Fibroblast of skin of abdomen (primary cell): ENCODE results near the gene DBP.

ENCODE experiments used
- DNase-seq: peaks from one replicate; pipeline ENCODE4 v3.0.0-alpha.2; 2013

DBP gene

DNA sequence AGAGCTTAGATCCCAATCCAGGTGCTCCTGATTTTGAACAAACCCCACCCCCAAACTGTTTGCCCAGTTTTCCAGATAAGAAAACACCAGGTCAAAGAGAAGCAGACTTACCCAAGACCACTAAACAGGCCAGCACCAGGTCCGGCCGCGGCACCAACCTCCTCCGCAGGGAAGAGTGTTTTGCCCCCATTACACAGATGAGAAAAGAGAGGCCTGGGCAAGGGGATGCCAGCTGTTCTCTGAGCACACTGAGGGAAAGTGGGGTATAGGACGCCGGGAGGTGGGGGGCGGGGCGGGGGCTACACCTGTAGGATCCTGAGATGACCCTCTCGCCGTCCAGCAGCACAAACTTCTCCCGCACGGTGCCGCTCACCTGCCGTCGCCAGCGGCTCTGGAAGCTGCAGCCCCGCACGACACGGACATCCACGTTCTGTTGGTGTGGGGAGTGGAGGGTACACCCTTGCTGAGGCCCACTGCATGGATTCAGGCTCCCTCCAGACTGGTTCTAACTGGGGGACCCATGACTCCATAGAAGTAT is 27.5 kb downstream of the DBP start:
- DNase-seq: no peak

DNA sequence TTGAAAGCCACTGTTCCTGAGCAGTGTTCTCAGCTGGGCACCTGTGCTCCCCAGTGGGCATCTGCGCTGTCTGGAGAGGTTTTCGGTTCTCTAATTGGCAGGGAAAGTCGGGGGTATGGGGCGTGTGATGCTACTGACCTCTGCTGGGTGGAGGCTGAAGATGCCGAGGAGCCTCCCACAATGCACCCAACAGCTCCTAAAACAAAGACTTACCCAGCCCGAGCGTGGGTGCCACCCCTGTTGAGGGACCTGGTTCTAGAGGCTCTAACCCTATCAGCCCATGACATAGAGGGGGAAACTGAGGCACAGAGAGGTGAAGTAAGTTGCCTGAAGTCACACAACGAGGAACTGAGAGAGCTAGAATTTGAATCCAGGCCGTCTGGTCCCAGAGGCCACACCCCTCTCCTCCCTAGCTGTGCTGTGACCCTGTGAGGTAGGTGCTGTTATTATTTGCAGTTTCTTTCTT is 28.3 kb downstream of the DBP start:
- DNase-seq: peak; percentile 42

GRCh38 chr19:48607359-48607755 is 29.8 kb downstream of the DBP start:
- DNase-seq: no peak

GRCh38 chr19:48606463-48607358 is 30.5 kb downstream of the DBP start, which contains the start of gene SPACA4:
TSS of gene SPACA4 (plus strand) at chr19:48606742. CDS start at chr19:48606979, 237 bp downstream.
- no peak for DNase-seq

DNA sequence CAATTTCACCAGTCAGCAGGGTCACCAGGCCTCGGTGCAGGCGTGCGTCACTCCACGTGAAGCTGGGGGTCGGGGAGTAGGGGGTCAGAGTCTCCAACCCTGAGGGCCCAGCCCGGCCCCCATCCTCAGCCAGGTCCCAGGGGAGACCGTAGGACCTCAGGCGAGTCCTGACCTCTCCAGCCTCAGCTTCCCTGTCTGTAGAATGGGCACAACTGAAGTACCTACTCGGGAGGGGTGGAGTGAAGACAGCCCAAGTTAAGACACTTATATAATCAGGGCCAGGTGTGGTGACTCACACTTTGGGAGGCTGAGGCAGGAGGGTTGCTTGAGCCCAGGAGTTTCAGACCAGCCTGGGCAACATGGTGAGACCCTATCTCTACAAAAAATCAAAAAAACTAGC is 33.3 kb downstream of the DBP start:
- no peak for DNase-seq

- no peak for DNase-seq
Measured at GRCh38 chr19:48603449-48603848, 33.7 kb downstream of the DBP start.

DNA sequence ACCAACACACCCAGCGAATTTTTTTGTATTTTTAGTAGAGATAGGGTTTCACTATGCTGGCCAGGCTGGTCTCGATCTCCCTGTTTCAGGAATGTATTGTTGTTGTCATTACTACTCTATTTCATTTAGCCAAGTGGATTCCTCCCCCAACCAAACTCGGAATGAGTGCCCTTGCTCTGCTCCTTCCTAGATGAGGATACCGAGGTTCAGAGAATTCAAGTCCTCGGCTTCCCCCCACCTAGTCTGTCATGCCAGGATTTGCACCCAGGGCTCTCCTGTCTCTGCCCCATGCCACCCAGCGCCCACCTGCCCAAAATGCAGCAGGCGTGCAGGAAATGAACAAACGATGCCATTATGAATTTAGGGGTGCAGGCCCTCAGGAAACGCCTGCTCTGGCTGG is 34.2 kb downstream of the DBP start:
- DNase-seq: no peak

GRCh38 chr19:48600679-48601417 is 36.3 kb downstream of the DBP start:
- no peak for DNase-seq

DNA sequence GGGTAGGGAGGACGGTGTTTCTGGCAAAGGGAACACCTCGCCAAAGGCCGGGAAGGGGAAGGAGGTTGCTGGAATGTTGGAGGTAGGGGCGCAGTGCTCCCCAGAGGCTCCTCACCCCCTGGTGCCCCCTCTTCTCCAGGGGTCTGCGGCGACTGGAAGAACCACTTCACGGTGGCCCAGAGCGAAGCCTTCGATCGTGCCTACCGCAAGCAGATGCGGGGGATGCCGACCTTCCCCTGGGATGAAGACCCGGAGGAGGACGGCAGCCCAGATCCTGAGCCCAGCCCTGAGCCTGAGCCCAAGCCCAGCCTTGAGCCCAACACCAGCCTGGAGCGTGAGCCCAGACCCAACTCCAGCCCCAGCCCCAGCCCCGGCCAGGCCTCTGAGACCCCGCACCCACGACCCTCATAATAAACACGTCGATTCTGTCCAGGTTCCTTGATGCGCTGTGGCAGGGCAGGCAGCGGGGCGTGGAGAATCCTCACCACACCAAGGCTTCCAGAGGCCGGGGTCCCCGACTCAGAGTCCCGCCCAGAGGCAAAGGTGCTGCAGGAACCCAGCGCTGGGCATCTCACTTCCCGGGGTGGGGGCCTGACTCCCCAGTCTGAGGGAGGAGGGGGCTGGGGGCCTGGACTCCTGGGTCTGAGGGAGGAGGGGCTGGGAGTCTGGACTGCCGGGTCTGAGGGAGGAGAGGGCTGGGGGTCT is 38.0 kb downstream of the DBP start:
- no peak for DNase-seq

DNA sequence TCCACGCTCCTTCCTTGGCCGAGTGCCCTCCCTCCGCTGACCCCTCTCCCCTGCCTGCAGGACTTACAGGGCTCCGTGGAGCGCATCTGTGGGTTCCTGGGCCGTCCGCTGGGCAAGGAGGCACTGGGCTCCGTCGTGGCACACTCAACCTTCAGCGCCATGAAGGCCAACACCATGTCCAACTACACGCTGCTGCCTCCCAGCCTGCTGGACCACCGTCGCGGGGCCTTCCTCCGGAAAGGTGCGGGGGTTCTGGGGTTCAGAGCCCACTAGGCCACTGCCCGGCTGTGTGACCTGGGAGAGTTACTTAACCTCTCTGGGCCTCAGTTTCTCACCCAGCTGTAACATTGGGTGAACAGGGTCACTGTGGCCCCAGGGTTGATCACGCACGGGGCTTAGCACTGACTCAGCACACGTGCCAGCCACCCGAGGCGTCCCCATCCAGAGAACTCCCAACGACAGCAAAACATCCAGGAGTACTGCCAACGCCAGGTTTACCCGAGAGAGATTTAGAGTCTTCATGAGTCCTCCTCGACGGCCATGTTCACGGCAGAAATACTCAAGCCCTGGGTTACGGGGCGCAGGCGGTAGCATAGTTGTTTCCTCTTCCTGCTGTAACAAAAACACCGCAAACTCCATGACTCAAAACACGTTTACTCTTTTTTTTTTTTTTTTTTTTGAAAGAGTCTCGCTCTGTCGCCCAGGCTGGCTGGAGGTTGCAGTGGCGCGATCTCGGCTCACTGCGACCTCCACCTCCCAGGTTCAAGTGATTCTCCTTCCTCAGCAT is 40.3 kb downstream of the DBP start:
- no peak for DNase-seq

DNA sequence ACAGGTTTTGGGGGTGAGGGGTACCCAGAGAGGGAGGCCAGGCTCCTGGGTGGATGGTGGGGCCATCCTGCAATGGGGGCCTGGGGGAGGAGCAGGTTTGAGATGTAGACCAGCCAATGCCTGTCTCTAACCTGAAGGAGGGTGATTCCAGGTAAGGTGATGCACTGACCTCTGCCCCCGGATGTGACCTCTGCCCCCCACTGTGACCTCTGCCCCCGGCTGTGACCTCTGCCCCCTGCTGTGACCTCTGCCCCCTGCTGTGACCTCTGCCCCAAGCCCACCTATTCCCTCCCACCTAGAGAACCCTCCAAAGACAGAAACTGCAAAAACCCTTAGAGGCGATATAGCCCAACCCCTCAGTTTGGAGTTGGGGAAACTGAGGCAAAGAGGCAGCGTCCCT is 40.9 kb downstream of the DBP start:
- no peak for DNase-seq

- DNase-seq: no peak
Measured at GRCh38 chr19:48595833-48596232, 41.3 kb downstream of the DBP start.

DNA sequence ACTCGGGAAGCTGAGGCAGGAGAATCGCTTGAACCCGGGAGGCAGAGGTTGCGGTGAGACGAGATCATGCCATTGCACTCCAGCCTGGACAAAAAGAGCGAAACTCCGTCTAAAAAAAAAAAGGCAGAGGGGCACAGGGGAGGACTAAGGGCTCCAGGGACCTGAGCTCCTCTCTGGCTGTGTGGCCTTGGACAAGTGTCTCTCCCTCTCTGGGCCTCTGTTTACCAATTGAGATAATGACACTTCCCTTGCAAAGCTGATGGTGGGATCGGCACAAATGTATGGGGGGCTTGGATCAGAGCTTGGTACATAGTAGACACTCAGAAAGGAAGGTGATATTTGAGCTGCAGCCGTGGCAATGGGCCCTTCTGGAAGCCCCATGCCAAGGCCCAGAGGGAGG is 42.0 kb downstream of the DBP start:
- DNase-seq: no peak

GRCh38 chr19:48591021-48591420 is 46.2 kb downstream of the DBP start:
- no peak for DNase-seq

GRCh38 chr19:48588670-48589401 is 48.3 kb downstream of the DBP start:
- peak; percentile 80 for DNase-seq

DNA sequence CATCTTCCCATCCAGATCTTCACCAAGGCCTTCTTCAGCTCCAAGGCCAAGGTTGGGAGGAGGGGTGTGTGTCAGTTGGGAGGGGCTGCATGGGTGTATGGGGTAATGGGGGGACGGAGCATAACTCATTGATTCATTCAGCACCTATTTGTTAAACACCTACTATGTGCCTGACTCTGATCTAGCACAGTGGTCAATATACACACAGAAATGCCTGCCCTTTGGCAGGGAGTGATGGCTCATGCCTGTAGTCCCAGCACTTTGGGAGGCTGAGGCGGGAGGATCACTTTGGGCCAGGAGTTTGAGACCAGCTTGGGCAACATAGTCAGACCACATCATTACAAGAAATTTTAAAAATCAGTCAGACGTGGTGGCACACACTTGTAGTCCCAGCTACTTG is 49.8 kb downstream of the DBP start:
- no peak for DNase-seq

DNA sequence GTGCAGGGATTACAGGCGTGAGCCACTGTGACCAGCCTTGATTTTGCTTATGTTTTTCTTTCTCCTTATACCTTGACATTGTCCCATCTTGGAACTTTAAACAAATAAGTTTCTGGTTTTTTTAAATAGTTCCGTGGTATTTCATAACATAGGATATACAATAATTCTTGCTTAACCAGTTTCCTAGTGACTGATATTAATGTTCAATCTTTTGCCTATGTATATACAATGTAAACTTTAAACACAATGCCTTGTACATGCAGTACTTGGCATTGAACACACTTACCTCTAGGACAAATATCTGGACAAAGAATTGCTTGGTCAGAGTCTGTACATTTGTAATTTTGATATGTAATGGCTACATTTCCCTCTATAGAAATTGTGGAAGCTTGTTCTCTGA is 55.0 kb downstream of the DBP start:
- no peak for DNase-seq
